IgD-negative memory B cell (primary cell): ENCODE data around the gene RAB7A. TPM values are rescaled to one million over a fixed set of nuclear protein-coding genes. Genes with fewer than 3 reads are reported as not detected.

Experiments
- H3K27ac Mint-ChIP-seq, 3 donors: one replicate each; pipeline ENCODE4 v1.8.0; 2020 to 2022; ENCODE audit warnings: mild to moderate bottlenecking in 3 of 3, mixed read lengths in 3 of 3, moderate library complexity in 1 of 3
- H3K27me3 Mint-ChIP-seq: one replicate; pipeline ENCODE4 v1.8.0; 2021; ENCODE audit warnings: mixed read lengths
- H3K36me3 Mint-ChIP-seq: one replicate; pipeline ENCODE4 v1.8.0; 2020; ENCODE audit warnings: mild to moderate bottlenecking, mixed read lengths
- H3K4me1 Mint-ChIP-seq, 3 donors: one replicate each; pipeline ENCODE4 v1.8.0; 2020 to 2022; ENCODE audit warnings: mixed read lengths in 3 of 3, mild to moderate bottlenecking in 1 of 3
- H3K4me3 Mint-ChIP-seq, 4 donors: one replicate each; pipeline ENCODE4 v1.8.0; 2020 to 2022; ENCODE audit warnings: mild to moderate bottlenecking in 4 of 4, mixed read lengths in 4 of 4, moderate library complexity in 3 of 4
- H3K9me3 Mint-ChIP-seq, 3 donors: one replicate each; pipeline ENCODE4 v1.8.0; 2020 to 2021; ENCODE audit warnings: mixed read lengths in 3 of 3, mild to moderate bottlenecking in 1 of 3
- polyA plus RNA-seq: library from polyadenylated mRNA; unstranded; fragments of 300-500 nt; fragmentation: Illumina TruSeq; gene quantifications from one replicate; pipeline ENCODE4 v1.2.3, GENCODE V29; 2021

The RAB7A gene
- 162 TPM for polyA plus RNA-seq

- Mint-ChIP-seq H3K27me3 (no peaks in the 10 kb centered on the region), H3K9me3 (no peaks in the 10 kb centered on the region), H3K4me3 (peak within 1 kb of the TSS; percentile 91 to 98 (median 94)), H3K4me1 (peaks cover 40 to 47% (median 45%) of the 10 kb centered on the region in 3 donors), H3K27ac (peak within 1 kb of the TSS; percentile 96 to 100 (median 98)), H3K36me3 (no peaks in the 10 kb centered on the region)
Measured at GRCh38 chr3:128726023-128727016, at the start of gene RAB7A. RAB7A (plus strand) TSS chr3:128726183; CDS start chr3:128795368, 69,185 bp downstream.

- Mint-ChIP-seq H3K36me3 (peaks cover 2% of the 10 kb centered on the region), H3K9me3 (peaks cover 0 to 2% (median 0%) of the 10 kb centered on the region in 3 donors), H3K4me3 (peak overlapping the region; percentile 96 to 100 (median 96)), H3K27me3 (no peaks in the 10 kb centered on the region), H3K27ac (peak overlapping the region; percentile 52 to 99 (median 95)), H3K4me1 (peaks cover 9 to 29% (median 24%) of the 10 kb centered on the region in 3 donors)
Measured at GRCh38 chr3:128679338-128679737, 46.6 kb upstream of the RAB7A start.

- Mint-ChIP-seq H3K4me3 (peak overlapping the region; percentile 96 to 100 (median 96)), H3K9me3 (peaks cover 0 to 2% (median 0%) of the 10 kb centered on the region in 3 donors), H3K27me3 (no peaks in the 10 kb centered on the region), H3K27ac (peak overlapping the region; percentile 95 to 99 (median 95)), H3K36me3 (peaks cover 2% of the 10 kb centered on the region), H3K4me1 (peaks cover 14 to 25% (median 23%) of the 10 kb centered on the region in 3 donors)
Measured at GRCh38 chr3:128680603-128681368, 45.2 kb upstream of the RAB7A start.

GRCh38 chr3:128681369-128681829, 44.6 kb upstream of the RAB7A start:
- Mint-ChIP-seq H3K4me3 (peak overlapping the region; percentile 96 to 100 (median 96)), H3K27ac (peak overlapping the region; percentile 95 to 96 (median 95)), H3K36me3 (peaks cover 2% of the 10 kb centered on the region), H3K4me1 (peaks cover 13 to 23% (median 22%) of the 10 kb centered on the region in 3 donors), H3K9me3 (peaks cover 0 to 2% (median 0%) of the 10 kb centered on the region in 3 donors), H3K27me3 (no peaks in the 10 kb centered on the region)

- Mint-ChIP-seq H3K36me3 (peaks cover 2% of the 10 kb centered on the region), H3K27me3 (no peaks in the 10 kb centered on the region), H3K27ac (peak overlapping the region in 2 of 3 donors; percentile 52 to 64), H3K4me1 (peaks cover 18 to 28% (median 21%) of the 10 kb centered on the region in 3 donors), H3K4me3 (peak overlapping the region in 1 of 4 donors; percentile 56), H3K9me3 (peaks cover 0 to 2% (median 0%) of the 10 kb centered on the region in 3 donors)
Measured at GRCh38 chr3:128683957-128684356, 42.0 kb upstream of the RAB7A start.

GRCh38 chr3:128684986-128685726, 40.8 kb upstream of the RAB7A start:
- H3K27ac Mint-ChIP-seq, result no peak overlapping the region
- peak overlapping the region in 2 of 4 donors; percentile 27 to 31 for H3K4me3 Mint-ChIP-seq
- peaks cover 15 to 24% (median 18%) of the 10 kb centered on the region in 3 donors for H3K4me1 Mint-ChIP-seq
- peaks cover 2% of the 10 kb centered on the region for H3K36me3 Mint-ChIP-seq
- H3K9me3 Mint-ChIP-seq, result peaks cover 0 to 2% (median 0%) of the 10 kb centered on the region in 3 donors
- H3K27me3 Mint-ChIP-seq, result no peaks in the 10 kb centered on the region

- no peak overlapping the region for H3K27ac Mint-ChIP-seq
- H3K36me3 Mint-ChIP-seq, result peaks cover 2% of the 10 kb centered on the region
- peaks cover 11 to 15% (median 12%) of the 10 kb centered on the region in 3 donors for H3K4me1 Mint-ChIP-seq
- no peaks in the 10 kb centered on the region for H3K9me3 Mint-ChIP-seq
- no peak overlapping the region for H3K4me3 Mint-ChIP-seq
- H3K27me3 Mint-ChIP-seq, result no peaks in the 10 kb centered on the region
Measured at GRCh38 chr3:128686465-128686864, 39.5 kb upstream of the RAB7A start.

GRCh38 chr3:128689060-128689459, 36.9 kb upstream of the RAB7A start:
- Mint-ChIP-seq H3K27ac (no peak overlapping the region), H3K9me3 (no peaks in the 10 kb centered on the region), H3K36me3 (no peaks in the 10 kb centered on the region), H3K4me1 (peaks cover 8 to 13% (median 11%) of the 10 kb centered on the region in 3 donors), H3K27me3 (peaks cover 4% of the 10 kb centered on the region), H3K4me3 (no peak overlapping the region)

GRCh38 chr3:128693696-128694095, 32.3 kb upstream of the RAB7A start:
- Mint-ChIP-seq H3K27ac (no peak overlapping the region), H3K9me3 (no peaks in the 10 kb centered on the region), H3K4me1 (no peaks in the 10 kb centered on the region), H3K27me3 (peaks cover 9% of the 10 kb centered on the region), H3K36me3 (no peaks in the 10 kb centered on the region), H3K4me3 (no peak overlapping the region)

GRCh38 chr3:128697341-128697740, 28.6 kb upstream of the RAB7A start:
- Mint-ChIP-seq H3K9me3 (no peaks in the 10 kb centered on the region), H3K27me3 (peaks cover 11% of the 10 kb centered on the region), H3K27ac (no peak overlapping the region), H3K4me1 (peaks cover 0 to 2% (median 0%) of the 10 kb centered on the region in 3 donors), H3K36me3 (no peaks in the 10 kb centered on the region), H3K4me3 (peak overlapping the region in 3 of 4 donors; percentile 44 to 77 (median 44))

GRCh38 chr3:128698211-128699047, 27.6 kb upstream of the RAB7A start:
- Mint-ChIP-seq H3K36me3 (no peaks in the 10 kb centered on the region), H3K9me3 (no peaks in the 10 kb centered on the region), H3K4me1 (peaks cover 0 to 2% (median 0%) of the 10 kb centered on the region in 3 donors), H3K4me3 (peak overlapping the region in 3 of 4 donors; percentile 79 to 86 (median 81)), H3K27ac (no peak overlapping the region), H3K27me3 (peaks cover 8% of the 10 kb centered on the region)

- peaks cover 0 to 2% (median 0%) of the 10 kb centered on the region in 3 donors for H3K4me1 Mint-ChIP-seq
- peaks cover 7% of the 10 kb centered on the region for H3K27me3 Mint-ChIP-seq
- no peak overlapping the region for H3K4me3 Mint-ChIP-seq
- H3K27ac Mint-ChIP-seq, result no peak overlapping the region
- no peaks in the 10 kb centered on the region for H3K36me3 Mint-ChIP-seq
- H3K9me3 Mint-ChIP-seq, result no peaks in the 10 kb centered on the region
Measured at GRCh38 chr3:128701342-128702212, 24.4 kb upstream of the RAB7A start.

GRCh38 chr3:128702391-128702790, 23.6 kb upstream of the RAB7A start:
- no peaks in the 10 kb centered on the region for H3K36me3 Mint-ChIP-seq
- H3K4me3 Mint-ChIP-seq, result no peak overlapping the region
- no peak overlapping the region for H3K27ac Mint-ChIP-seq
- no peaks in the 10 kb centered on the region for H3K9me3 Mint-ChIP-seq
- H3K27me3 Mint-ChIP-seq, result peaks cover 7% of the 10 kb centered on the region
- peaks cover 0 to 2% (median 0%) of the 10 kb centered on the region in 3 donors for H3K4me1 Mint-ChIP-seq
